NCI-H1105 (cell line): ENCODE results near the gene TNFSF13B.
A peak's percentile ranks its signal among the peaks of the same experiment; 100 is the strongest.
"Not testable (repeated sequence)": the region's sequence is repeated elsewhere in the genome, so short reads cannot be mapped to it uniquely, and the experiment has no call there.

Experiments used
- DNase-seq: peaks from one replicate; lab custom pipeline; 2025; lab: John Stamatoyannopoulos, UW

TNFSF13B gene

DNA sequence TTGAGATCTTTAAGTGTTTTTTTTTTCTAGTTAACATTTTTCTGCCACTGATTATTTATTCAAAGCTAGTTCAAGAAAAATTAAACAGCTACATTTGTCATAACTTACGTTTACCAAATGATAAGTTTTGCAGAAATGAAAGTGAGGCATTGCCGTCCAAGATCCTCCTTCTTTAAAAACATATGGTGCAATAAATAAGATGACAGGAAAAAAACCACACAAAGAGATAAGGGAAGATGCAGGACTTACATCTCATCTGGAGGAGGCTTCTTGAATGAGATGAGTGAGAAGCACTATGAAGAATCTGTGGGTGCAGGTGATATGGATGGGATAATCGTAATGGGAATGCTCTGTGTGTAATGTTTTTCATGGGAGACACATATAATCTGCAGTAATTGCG is 12.4 kb downstream of the TNFSF13B start:
- no peak for DNase-seq

DNA sequence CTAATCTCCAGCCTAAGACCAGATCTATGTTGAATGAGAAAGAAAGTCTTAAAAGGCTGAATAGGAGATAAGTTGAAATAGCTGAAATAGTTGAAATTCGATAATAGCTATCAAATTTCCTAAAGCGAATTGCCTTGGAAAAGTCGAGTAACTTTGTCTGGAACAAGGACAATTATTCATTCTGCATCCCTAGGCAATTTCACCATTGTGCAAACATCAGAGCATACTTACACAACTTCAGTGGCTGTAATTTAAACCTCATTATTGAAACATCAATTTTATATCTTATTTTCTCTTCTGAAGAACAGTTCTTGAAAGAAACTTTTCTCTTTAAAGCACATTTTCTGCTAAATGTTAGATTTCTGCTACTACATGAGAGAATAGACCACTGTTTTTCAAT is 13.6 kb downstream of the TNFSF13B start:
- DNase-seq = no peak

DNA sequence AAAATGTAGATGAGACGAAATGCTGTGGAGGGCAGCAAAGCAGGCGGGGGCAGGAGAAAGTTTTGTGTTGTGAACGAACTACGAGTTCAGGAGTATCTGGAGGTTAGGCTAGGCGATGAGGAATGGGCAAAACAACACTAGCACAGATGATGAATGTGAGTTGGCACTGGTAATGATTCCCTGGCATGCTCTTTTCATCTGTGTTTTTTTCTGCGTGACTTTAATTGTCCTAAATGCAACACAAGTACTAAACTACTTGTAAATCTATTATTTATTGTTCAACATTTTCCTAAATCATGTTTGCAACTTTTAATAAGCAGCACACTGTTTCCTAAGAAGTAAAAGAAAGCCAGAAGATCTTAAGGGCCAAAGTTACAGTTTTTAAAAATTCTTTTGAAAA is 19.2 kb downstream of the TNFSF13B start:
- DNase-seq = no peak

GRCh38 chr13:108289819-108290218 is 20.3 kb downstream of the TNFSF13B start:
- DNase-seq = no peak

DNA sequence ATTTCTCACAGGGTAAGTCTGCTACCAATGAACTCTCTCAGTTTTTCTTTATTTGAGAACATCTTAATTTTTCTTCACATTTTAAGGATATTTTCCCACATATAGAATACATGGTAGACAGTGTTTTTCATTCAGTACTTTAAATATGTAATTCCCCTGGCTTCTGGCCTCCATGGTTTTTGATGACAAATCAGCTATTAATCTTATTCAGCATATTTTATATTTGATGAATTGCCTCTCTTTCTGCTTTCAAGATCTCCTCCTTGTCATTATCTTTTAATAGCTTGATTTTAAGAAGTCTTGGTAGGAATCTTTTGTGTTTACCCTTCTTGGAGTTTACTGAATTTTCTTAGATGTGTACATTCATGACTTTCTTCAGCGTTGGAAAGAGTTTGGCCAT is 27.6 kb downstream of the TNFSF13B start:
- no peak for DNase-seq

DNA sequence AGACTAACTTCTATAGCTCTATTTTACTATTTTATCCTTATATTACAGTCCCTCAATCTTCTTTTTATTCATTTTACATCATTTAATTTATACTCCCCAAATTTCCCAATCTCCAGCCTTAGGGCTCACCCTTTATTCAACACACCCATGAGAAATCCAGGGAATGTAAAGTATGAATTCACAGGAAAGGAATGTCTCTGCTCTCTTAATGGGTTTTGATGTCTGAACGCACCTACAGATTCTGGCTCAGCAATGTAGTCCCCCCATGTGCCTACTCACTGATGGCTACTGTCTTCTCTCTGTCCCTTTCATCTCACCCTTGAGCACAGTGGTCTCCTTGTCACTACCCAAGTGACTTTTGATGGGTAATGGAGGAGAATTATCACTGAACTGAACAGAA is 32.8 kb downstream of the TNFSF13B start:
- DNase-seq = no peak

DNA sequence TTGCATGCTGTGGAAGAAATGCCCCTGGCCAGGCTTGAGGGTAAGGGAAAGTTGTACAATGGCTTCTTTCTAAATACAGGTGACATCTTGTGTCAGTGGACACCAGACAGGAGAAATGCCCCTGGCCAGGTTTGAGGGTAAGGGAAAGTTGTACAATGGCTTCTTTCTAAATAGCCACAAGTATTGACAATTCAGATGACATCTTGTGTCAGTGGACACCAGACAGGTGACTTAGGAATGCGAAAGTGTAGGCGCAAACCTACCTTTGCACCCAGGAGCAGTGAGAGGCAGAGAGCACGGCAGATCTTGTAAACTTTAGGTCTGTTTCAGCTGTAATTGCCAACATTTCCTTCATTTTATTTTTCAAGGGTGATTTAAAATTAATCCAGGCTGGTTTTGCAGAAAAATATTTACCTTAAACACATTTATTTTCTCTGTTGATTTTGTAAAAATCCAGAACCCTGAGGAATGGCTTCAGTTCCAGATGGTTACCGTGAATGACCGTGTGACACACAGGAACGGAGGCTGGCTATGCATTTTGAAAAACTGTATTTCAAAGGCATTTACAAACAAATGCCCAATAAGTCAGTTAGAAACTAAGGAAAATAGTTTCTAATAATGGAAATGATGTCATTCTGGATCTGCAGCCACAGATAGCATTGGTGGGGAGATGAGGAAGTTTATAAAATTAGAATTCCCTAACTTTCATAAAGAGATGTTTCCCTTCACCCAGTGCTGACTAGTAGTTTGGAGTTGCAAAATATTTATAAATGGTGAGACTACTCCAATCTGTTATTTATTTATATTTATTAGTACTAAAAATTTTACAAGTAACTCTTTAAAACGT is 34.9 kb downstream of the TNFSF13B start:
- no peak for DNase-seq

GRCh38 chr13:108305655-108306054 is 36.1 kb downstream of the TNFSF13B start:
- no peak for DNase-seq

DNA sequence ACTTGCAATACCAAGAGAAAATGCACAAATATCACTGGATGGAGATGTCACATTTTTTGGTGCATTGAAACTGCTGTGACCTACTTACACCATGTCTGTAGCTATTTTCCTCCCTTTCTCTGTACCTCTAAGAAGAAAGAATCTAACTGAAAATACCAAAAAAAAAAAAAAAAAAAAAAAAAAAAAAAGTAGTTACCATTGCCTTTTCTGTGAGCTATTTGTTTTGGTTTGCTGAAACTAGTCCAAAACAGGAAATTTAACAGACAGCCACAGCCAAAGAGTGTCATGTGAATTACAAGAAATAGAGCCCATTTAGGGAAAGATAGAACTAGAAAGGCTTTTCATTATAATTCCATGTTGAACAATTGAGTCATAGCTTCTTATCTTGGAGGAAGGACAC is 37.3 kb downstream of the TNFSF13B start:
- no peak for DNase-seq

DNA sequence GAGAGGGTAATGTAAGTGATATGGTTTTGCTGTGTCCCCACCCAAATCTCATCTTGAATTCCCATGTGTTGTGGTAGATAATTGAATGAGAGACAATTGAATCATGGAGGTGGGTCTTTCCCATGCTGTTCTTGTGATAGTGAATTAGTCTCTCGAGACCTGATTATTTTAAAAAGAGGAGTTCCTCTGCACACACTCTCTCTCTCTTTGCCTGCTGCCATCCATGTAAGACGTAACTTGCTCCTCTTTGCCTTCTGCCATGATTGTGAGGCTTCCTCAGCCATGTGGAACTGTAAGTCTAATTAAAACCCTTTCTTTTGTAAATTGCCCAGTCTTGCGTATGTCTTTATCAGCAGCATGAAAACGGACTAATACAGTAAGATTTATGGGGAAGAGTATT is 42.1 kb downstream of the TNFSF13B start:
- not testable (repeated sequence) for DNase-seq

DNA sequence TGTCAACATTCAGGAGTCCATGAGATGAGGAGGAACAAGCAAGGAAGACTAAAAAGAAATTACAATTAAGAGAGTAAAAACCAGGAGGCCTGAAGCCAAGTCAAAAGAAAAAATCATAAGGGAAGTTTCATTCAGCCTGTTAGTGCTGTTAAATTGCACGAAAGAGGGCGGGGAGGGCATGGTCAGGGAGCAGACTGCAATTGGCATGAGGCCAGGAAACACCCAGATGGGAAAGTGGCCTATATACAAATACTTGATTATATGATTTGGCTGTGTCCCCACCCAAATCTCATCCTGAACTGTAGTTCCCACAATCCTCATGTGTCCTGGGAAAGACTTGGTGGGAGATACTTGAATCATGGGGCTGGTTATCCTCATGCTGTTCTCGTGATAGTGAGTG is 43.9 kb downstream of the TNFSF13B start:
- peak; percentile 8 for DNase-seq

- no peak for DNase-seq
Measured at GRCh38 chr13:108315273-108315672, 45.8 kb downstream of the TNFSF13B start.

GRCh38 chr13:108315991-108316390 is 46.5 kb downstream of the TNFSF13B start:
- DNase-seq = no peak

DNA sequence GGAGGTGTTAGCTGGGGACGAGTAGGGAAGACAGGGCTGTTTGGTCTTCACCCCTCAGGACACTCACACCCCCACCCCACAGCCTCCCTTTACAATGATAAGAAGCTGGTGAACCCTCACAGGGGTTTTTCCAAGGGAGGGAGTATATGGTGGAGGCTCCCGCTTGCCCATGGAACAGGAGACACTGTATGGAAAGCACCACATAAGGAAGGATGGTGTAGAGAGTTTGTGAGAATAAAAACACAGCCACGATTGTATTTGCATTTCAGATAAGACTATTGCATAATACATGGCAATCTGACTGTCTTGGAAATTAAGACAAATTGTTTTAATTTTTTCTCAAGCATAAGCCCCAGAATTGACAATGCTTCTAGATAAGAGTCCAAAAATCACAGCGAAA is 46.9 kb downstream of the TNFSF13B start:
- DNase-seq = no peak

DNA sequence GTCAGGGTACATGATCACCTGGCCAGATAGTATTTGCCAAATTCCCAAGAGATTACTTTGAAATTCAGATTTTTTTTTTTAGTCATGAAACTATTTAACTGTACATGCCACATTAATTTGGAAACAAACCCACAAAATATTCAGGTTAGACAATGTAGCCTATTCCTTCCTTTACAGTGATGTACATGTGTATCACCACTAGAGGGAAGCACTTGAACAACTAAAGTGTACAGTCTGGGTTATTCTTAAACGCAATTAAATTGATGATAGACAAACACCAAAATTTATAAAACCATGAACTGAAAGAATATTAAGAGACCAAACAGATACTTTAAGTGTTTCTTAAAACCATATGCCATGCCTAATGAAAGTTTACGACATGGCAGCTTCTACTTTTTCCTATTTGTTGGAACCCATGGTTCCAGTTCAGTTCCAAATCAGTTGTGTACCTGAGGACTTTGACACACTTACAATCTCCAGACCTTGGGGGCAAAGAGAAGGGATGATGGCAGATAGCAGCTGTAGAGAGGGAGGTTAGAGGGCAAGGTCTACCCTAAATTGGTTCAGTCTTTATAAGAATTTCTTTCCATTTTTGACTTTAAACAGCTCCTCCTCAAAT is 52.8 kb downstream of the TNFSF13B start:
- peak; percentile 67 for DNase-seq

DNA sequence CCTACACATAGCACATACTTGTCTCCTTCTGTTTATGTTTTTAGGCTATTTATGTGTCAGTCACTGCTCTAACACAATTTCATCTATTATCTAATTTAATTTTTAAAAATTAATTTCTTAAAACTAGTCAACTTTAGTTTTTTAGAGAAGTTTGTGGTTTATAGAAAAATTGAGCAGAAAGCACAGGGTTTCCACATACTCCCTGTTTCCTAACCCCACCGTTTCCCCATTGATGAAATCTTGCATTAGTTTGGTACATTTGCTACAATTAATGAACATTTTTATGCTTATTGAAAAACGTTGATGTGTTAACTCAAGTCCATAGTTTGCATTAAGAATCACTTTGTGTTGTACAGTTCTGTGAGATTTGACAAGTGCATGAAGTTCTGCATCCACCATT is 53.5 kb downstream of the TNFSF13B start:
- no peak for DNase-seq

DNA sequence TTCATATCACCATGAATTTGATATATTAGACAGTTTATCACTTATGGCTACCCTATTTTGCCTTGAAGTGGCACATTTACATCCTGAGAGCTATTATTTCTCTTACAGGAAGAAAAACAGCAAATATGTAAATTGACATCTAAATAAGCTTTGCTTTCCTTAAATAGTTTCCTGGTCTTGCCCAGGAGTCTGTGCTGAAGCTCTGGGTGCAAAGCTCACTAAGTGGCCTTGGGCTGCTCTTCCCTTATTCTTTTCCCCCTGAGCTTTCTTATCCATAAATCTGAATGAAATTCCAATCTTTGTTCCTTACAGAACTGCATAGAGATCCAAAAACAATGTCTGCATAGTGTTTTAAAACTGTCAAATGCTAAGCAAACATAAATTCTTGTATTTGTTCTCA is 56.3 kb downstream of the TNFSF13B start:
- no peak for DNase-seq

- DNase-seq = no peak
Measured at GRCh38 chr13:108326309-108326708, 56.8 kb downstream of the TNFSF13B start.

DNA sequence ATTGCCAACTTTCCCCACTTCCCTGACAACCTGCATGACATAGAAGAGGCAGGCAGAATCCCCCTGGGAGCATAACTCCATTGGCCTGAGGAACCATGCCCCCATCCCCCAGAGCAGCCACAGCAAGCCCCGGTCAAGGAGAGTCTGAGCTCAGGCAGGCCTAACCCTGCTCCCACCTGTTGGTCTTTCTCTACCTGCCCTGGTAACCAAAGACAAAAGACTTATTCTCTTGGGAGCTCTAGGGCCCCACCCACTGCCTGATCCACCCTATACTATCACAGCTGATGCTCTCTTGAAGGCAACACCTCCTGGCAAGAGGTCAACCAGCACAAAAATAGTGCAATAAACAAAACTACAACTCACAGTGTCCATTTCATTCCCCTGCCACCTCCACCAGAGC is 59.3 kb downstream of the TNFSF13B start:
- DNase-seq = peak; percentile 20

GRCh38 chr13:108332791-108333190 is 63.3 kb downstream of the TNFSF13B start:
- DNase-seq = no peak

DNA sequence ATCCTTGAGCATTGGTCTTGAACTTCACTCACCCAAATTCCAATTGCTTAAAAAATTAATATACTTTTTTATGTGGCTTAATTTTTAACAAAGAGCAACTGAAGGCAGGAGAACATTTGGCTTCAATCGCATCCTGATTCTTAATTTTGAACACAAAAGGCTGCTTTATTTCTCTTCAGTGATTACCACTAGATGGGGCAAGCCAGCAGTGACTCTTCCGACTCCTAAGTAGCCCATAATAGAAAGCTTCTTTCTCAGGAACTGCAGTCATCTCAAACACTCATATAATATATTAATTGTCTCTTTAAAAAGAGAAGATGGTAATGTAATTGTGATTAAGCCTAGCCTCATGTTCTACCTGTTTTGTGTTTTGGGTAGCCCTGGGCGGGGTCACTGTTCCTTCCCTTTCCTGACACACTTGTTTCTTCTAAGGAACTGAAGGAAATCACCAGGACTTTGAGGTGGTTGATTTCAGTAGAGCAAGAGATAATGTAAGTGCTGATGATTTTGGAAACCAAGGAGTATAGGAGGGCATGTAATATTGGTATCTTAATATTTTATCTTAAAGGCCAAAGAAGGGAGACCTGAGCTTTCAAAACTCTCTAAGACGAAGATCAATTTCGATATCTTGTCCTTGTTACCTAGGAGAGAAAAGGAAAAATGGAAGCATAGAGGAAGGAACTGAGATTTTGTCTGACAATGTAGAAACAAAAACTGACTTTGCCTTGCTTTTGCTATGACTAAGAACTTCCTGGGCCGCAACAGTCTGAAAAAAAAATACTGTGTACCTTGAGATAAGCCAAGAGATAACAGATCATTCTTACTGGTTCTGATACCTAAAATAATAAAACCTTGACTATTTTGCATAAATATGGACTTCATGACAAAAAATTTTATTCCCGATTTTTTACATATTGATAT is 73.1 kb downstream of the TNFSF13B start:
- DNase-seq = peak; percentile 55

- DNase-seq = no peak
Measured at GRCh38 chr13:108345016-108345415, 75.5 kb downstream of the TNFSF13B start.

- DNase-seq = no peak
Measured at GRCh38 chr13:108346376-108346775, 76.9 kb downstream of the TNFSF13B start.
